Testis (tissue), 3 donors: ENCODE results near the gene GALNT18. TPM values are rescaled to one million over a fixed set of nuclear protein-coding genes. Genes with fewer than 3 reads are reported as not detected.

ENCODE experiments used
- DNase-seq: peaks from one replicate; pipeline ENCODE4 v3.0.0-alpha.2; 2019
- H3K27ac ChIP-seq, 2 donors: fragments of 200-600 bp; sonication (generic); one replicate each; pipeline ENCODE4 v1.5.1; 2019
- H3K27me3 ChIP-seq: fragments of 200-600 bp; sonication (generic); one replicate; pipeline ENCODE4 v1.5.1; 2019
- H3K36me3 ChIP-seq: fragments of 200-600 bp; sonication (generic); one replicate; pipeline ENCODE4 v1.5.1; 2017; ENCODE audit warnings: low read depth; ENCODE audit errors: missing control alignments
- H3K4me1 ChIP-seq: fragments of 200-600 bp; sonication (generic); one replicate; pipeline ENCODE4 v1.5.1; 2019
- H3K4me3 ChIP-seq, 2 donors: fragments of 200-600 bp; sonication (generic); one replicate each; pipeline ENCODE4 v1.5.1; 2017 to 2019
- H3K9me3 ChIP-seq: fragments of 200-600 bp; sonication (generic); one replicate; pipeline ENCODE4 v1.5.1; 2017
- CTCF ChIP-seq, 3 experiments: fragments of 450-650 bp in 2 of 3; fragments of 200-600 bp in 1 of 3; sonication (generic) in 1 of 3; IDR thresholded peaks; one replicate each; pipeline ENCODE4 v1.5.1; 2016 to 2019; ENCODE audit warnings: antibody characterized with exemption in 3 of 3, mild to moderate bottlenecking in 2 of 3, moderate library complexity in 1 of 3
- POLR2A ChIP-seq: fragments of 450-650 bp; IDR thresholded peaks from one replicate; pipeline ENCODE4 v1.6.1; 2017; ENCODE audit warnings: antibody characterized with exemption, mild to moderate bottlenecking, moderate library complexity
- WGBS, 2 donors: methylation state at CpG; one replicate each; pipeline ENCODE4 v1.1.5; 2018; 5-methylcytosine and 5-hydroxymethylcytosine counted together
- intact Hi-C: fragments of 100-400 bp; cut with DNase I; formaldehyde crosslinking; loops from one replicate; pipeline ENCODE4 v1.15.1; 2023; ENCODE audit warnings: low total_unique reads
- polyA plus RNA-seq: library from polyadenylated mRNA; stranded (reverse); fragments of 350-450 nt; fragmentation: Illumina TruSeq; extraction: RNeasy Lipid Tissue Mini Kit (QIAGEN cat#74804); gene quantifications from one replicate; pipeline ENCODE4 v1.2.3, GENCODE V29; 2014; ENCODE audit warnings: low read depth, low replicate concordance; ENCODE audit not compliant: insufficient read depth
- total RNA-seq, 2 donors: library from RNA; depleted of rRNA; stranded (reverse); fragments of >200 nt; gene quantifications; one replicate each; pipeline ENCODE4 v1.2.3, GENCODE V29; 2016

The GALNT18 gene
- total and polyA plus RNA-seq, 3 donors from 2014 or later, result 39.2 to 106 (median 73.9) TPM

- peaks cover 4% of the 10 kb centered on the region for H3K4me1 ChIP-seq
- no peaks in the 10 kb centered on the region for H3K36me3 ChIP-seq
- H3K9me3 ChIP-seq, result no peaks in the 10 kb centered on the region
- H3K4me3 ChIP-seq, result no peak overlapping the region
- no peak overlapping the region for H3K27ac ChIP-seq
- 94 to 96% methylated on average over 1 of the region's 1 CpG for WGBS, 2 donors
- TF ChIP-seq CTCF (IDR thresholded peaks at IDR 0.05) (no peak), POLR2A (no peak)
- DNase-seq, result no peak
- intact Hi-C loops, result no loop called here
- no peaks in the 10 kb centered on the region for H3K27me3 ChIP-seq
Measured at GRCh38 chr11:11239959-11240358, 381.8 kb downstream of the GALNT18 start.

GRCh38 chr11:11237070-11237832 is 384.6 kb downstream of the GALNT18 start:
- H3K27ac ChIP-seq, result no peak overlapping the region
- no peaks in the 10 kb centered on the region for H3K9me3 ChIP-seq
- no peaks in the 10 kb centered on the region for H3K4me1 ChIP-seq
- H3K4me3 ChIP-seq, result no peak overlapping the region
- no peaks in the 10 kb centered on the region for H3K27me3 ChIP-seq
- TF ChIP-seq CTCF (IDR thresholded peaks at IDR 0.05) (no peak), POLR2A (no peak)
- DNase-seq, result no peak
- intact Hi-C loops, result no loop called here
- 83 to 90% methylated on average over 7 of the region's 7 CpGs for whole genome bisulfite sequencing, 2 donors
- no peaks in the 10 kb centered on the region for H3K36me3 ChIP-seq

- H3K4me1 ChIP-seq, result no peaks in the 10 kb centered on the region
- H3K36me3 ChIP-seq, result no peaks in the 10 kb centered on the region
- no peaks in the 10 kb centered on the region for H3K9me3 ChIP-seq
- no peak overlapping the region for H3K4me3 ChIP-seq
- H3K27ac ChIP-seq, result no peak overlapping the region
- DNase-seq, result no peak
- intact Hi-C loops, result no loop called here
- 68 to 72% methylated on average over 4 of the region's 4 CpGs for WGBS, 2 donors
- TF ChIP-seq CTCF (IDR thresholded peaks at IDR 0.05) (no peak), POLR2A (no peak)
- H3K27me3 ChIP-seq, result no peaks in the 10 kb centered on the region
Measured at GRCh38 chr11:11236498-11237059, 385.2 kb downstream of the GALNT18 start.

GRCh38 chr11:11231763-11232162 is 390.0 kb downstream of the GALNT18 start:
- TF ChIP-seq POLR2A, result no peak
- no peak for TF ChIP-seq CTCF (IDR thresholded peaks at IDR 0.05)
- DNase-seq, result no peak
- H3K27ac ChIP-seq, result no peak overlapping the region

More at GRCh38 chr11:11231763-11232162, 390.0 kb downstream of the GALNT18 start:
- Histone ChIP-seq H3K4me1 (no peaks in the 10 kb centered on the region), H3K27me3 (no peaks in the 10 kb centered on the region), H3K4me3 (no peak overlapping the region), H3K36me3 (no peaks in the 10 kb centered on the region), H3K9me3 (no peaks in the 10 kb centered on the region)
- WGBS, 2 donors, result 56 to 61% methylated on average over 5 of the region's 5 CpGs
- intact Hi-C loops, result no loop called here
